BJ (cell line): ENCODE results near the gene TNRC6C. TPM values are rescaled to one million over a fixed set of nuclear protein-coding genes. Genes with fewer than 3 reads are reported as not detected.

ENCODE experiments used
- CTCF ChIA-PET: fragments of 350-600 bp; formaldehyde crosslinking; extraction: SDS; loops from one replicate; lab custom pipeline; 2021; ENCODE audit warnings: antibody characterized with exemption, inconsistent platforms; lab: Yijun Ruan, JAX
- POLR2A ChIA-PET: fragments of 300-600 bp; sonication (Branson Sonifier 250); formaldehyde crosslinking; extraction: SDS; loops from one replicate; lab custom pipeline; 2021; ENCODE audit warnings: antibody characterized with exemption; lab: Charles Lee
- DNase-seq: peaks from one replicate; pipeline ENCODE4 v3.0.0-alpha.2; 2011; ENCODE audit warnings: low read depth
- H3K27me3 ChIP-seq: 2 replicates; pipeline ENCODE4 v1.6.0; 2011; ENCODE audit warnings: low read length; ENCODE audit not compliant: control insufficient read depth, insufficient read depth
- H3K36me3 ChIP-seq: 2 replicates; pipeline ENCODE4 v1.5.1; 2011; ENCODE audit warnings: low read length; ENCODE audit not compliant: control insufficient read depth, insufficient read depth
- H3K4me3 ChIP-seq: 2 replicates; pipeline ENCODE4 v1.5.1; 2011; ENCODE audit warnings: low read depth, mild to moderate bottlenecking, control low read depth, low read length
- CTCF ChIP-seq: IDR thresholded peaks from 2 replicates; pipeline ENCODE4 v1.5.1; 2011; ENCODE audit warnings: low read depth, mild to moderate bottlenecking, control low read depth, inconsistent platforms, low read length, moderate library complexity; ENCODE audit not compliant: insufficient read depth
- polyA plus RNA-seq: library from polyadenylated mRNA; depleted of rRNA; stranded (reverse); fragments of >200 nt; gene quantifications from 2 replicates; pipeline ENCODE4 v1.2.3, GENCODE V29; 2011

Gene TNRC6C
- polyA plus RNA-seq, 1 experiment = 0.91 TPM

GRCh38 chr17:77927777-77928518 lies 30.6 kb upstream of the TNRC6C start:
- H3K27me3 ChIP-seq = peaks cover 9% of the 10 kb centered on the region
- POLR2A ChIA-PET = no interaction called here
- no peak for TF ChIP-seq CTCF
- H3K4me3 ChIP-seq = no peak overlapping the region
- CTCF ChIA-PET = no interaction called here
- H3K36me3 ChIP-seq = no peaks in the 10 kb centered on the region
- DNase-seq = no peak

- CTCF ChIA-PET = no interaction called here
- POLR2A ChIA-PET = no interaction called here
- TF ChIP-seq CTCF = no peak
Measured at GRCh38 chr17:77928519-77929179, 29.9 kb upstream of the TNRC6C start.

GRCh38 chr17:77929180-77929564 lies 29.3 kb upstream of the TNRC6C start:
- POLR2A ChIA-PET = no interaction called here
- H3K27me3 ChIP-seq = peaks cover 6% of the 10 kb centered on the region

More at GRCh38 chr17:77928519-77929179, 29.9 kb upstream of the TNRC6C start:
- no peak overlapping the region for H3K4me3 ChIP-seq
- no peaks in the 10 kb centered on the region for H3K36me3 ChIP-seq
- peaks cover 4% of the 10 kb centered on the region for H3K27me3 ChIP-seq
- no peak for DNase-seq

GRCh38 chr17:77929871-77930436 lies 28.5 kb upstream of the TNRC6C start:
- ChIA-PET CTCF (no interaction called here), POLR2A (no interaction called here)
- H3K36me3 ChIP-seq = no peaks in the 10 kb centered on the region
- DNase-seq = no peak
- H3K4me3 ChIP-seq = no peak overlapping the region
- H3K27me3 ChIP-seq = peaks cover 4% of the 10 kb centered on the region
- no peak for TF ChIP-seq CTCF

More at GRCh38 chr17:77929180-77929564, 29.3 kb upstream of the TNRC6C start:
- Histone ChIP-seq H3K36me3 (no peaks in the 10 kb centered on the region), H3K4me3 (no peak overlapping the region)
- no peak for DNase-seq
- no peak for TF ChIP-seq CTCF
- CTCF ChIA-PET = no interaction called here
